ENCODE measurements around the gene OR6A2.
A peak's percentile ranks its signal among the peaks of the same experiment; 100 is the strongest.
"Not testable (repeated sequence)": the region's sequence is repeated elsewhere in the genome, so short reads cannot be mapped to it uniquely, and the experiment has no call there.

Gene OR6A2

GRCh38 chr11:6799402-6799801 is at the start of gene OR6A2:
Gene OR6A2 (minus strand): TSS chr11:6799689. CDS start chr11:6795708, 3,981 bp downstream.
- no peak for DNase-seq

- DNase-seq = no peak
These were observed 45.9 kb upstream of the OR6A2 start, which contains the start of gene OR10A5 for GRCh38 chr11:6845383-6845782. Gene OR10A5 (plus strand): TSS chr11:6845683. CDS start chr11:6845683, 0 bp downstream.

GRCh38 chr11:6844356-6844755 is 44.9 kb upstream of the OR6A2 start:
- DNase-seq = no peak

GRCh38 chr11:6843670-6844069 is 44.2 kb upstream of the OR6A2 start:
- no peak for DNase-seq

GRCh38 chr11:6841694-6842093 is 42.2 kb upstream of the OR6A2 start:
- no peak for DNase-seq

- DNase-seq = no peak
These were observed 34.5 kb upstream of the OR6A2 start for GRCh38 chr11:6834021-6834420.

- DNase-seq = no peak
These were observed 33.9 kb upstream of the OR6A2 start for GRCh38 chr11:6833356-6833755.

GRCh38 chr11:6828103-6828502 is 28.6 kb upstream of the OR6A2 start:
- DNase-seq = no peak

GRCh38 chr11:6825231-6825744 is 25.8 kb upstream of the OR6A2 start:
- no peak for DNase-seq

- no peak for DNase-seq
These were observed 24.8 kb upstream of the OR6A2 start for GRCh38 chr11:6824136-6824823.

GRCh38 chr11:6818967-6819366 is 19.5 kb upstream of the OR6A2 start:
- DNase-seq = no peak

GRCh38 chr11:6817694-6818093 is 18.2 kb upstream of the OR6A2 start:
- DNase-seq = no peak

GRCh38 chr11:6813656-6814055 is 14.2 kb upstream of the OR6A2 start:
- DNase-seq = no peak

GRCh38 chr11:6812390-6813005 is 13.0 kb upstream of the OR6A2 start:
- peak; percentile 58 for DNase-seq

- DNase-seq = not testable (repeated sequence)
These were observed 1.6 kb upstream of the OR6A2 start for GRCh38 chr11:6801075-6801474.

GRCh38 chr11:6794639-6795038 is 4.8 kb downstream of the OR6A2 start:
- DNase-seq = no peak

- DNase-seq = no peak
These were observed 8.9 kb downstream of the OR6A2 start for GRCh38 chr11:6790546-6790945.

- no peak for DNase-seq
These were observed 16.8 kb downstream of the OR6A2 start, which contains the start of gene OR2AG1 for GRCh38 chr11:6782720-6783119. Gene OR2AG1 (plus strand): TSS chr11:6783020. CDS start chr11:6785038, 2,018 bp downstream.

GRCh38 chr11:6780829-6781228 is 18.7 kb downstream of the OR6A2 start:
- DNase-seq = no peak

GRCh38 chr11:6778518-6778917 is 21.0 kb downstream of the OR6A2 start:
- DNase-seq = no peak

- DNase-seq = no peak
These were observed 27.3 kb downstream of the OR6A2 start, which contains the start of gene OR2AG2 for GRCh38 chr11:6771926-6772893. Gene OR2AG2 (minus strand): TSS chr11:6771976. CDS start chr11:6768957, 3,019 bp downstream.

GRCh38 chr11:6757373-6757967 is 42.0 kb downstream of the OR6A2 start:
- peak; percentile 74 for DNase-seq

- DNase-seq = no peak
These were observed 43.5 kb downstream of the OR6A2 start for GRCh38 chr11:6755953-6756347.

Measured in CD4-positive, alpha-beta T cell treated with Interleukin-4 for 4 hours (primary cell).